AG04450 (cell line): ENCODE results near the gene TCN2. TPM values are rescaled to one million over a fixed set of nuclear protein-coding genes. Genes with fewer than 3 reads are reported as not detected.
"Not testable (repeated sequence)": the region's sequence is repeated elsewhere in the genome, so short reads cannot be mapped to it uniquely, and the experiment has no call there.

Source experiments
- CTCF ChIA-PET: fragments of 300-600, 350-600 bp; formaldehyde crosslinking; extraction: SDS; loops from one replicate; lab custom pipeline; 2022; ENCODE audit warnings: antibody characterized with exemption, inconsistent platforms; lab: Charles Lee
- POLR2A ChIA-PET: fragments of 350-600 bp; formaldehyde crosslinking; extraction: SDS; loops from one replicate; lab custom pipeline; 2021; ENCODE audit warnings: antibody characterized with exemption, inconsistent platforms; lab: Yijun Ruan, JAX
- DNase-seq: peaks from one replicate; pipeline ENCODE4 v3.0.0-alpha.2; 2011; ENCODE audit warnings: low read depth, low spot score
- H3K27ac ChIP-seq: one replicate; pipeline ENCODE4 v1.5.1; 2012; ENCODE audit warnings: low read depth, low read length, control low read depth
- H3K27me3 ChIP-seq: one replicate; pipeline ENCODE4 v1.6.0; 2012; ENCODE audit warnings: low read length; ENCODE audit not compliant: control insufficient read depth, insufficient read depth
- H3K4me3 ChIP-seq: 2 replicates; pipeline ENCODE4 v1.5.1; 2011; ENCODE audit warnings: mild to moderate bottlenecking, low read depth, low read length, control low read depth
- H3K9me3 ChIP-seq: 2 replicates; pipeline ENCODE4 v1.5.1; 2012; ENCODE audit warnings: low read length; ENCODE audit not compliant: control insufficient read depth, insufficient read depth
- CTCF ChIP-seq: IDR thresholded peaks from 2 replicates; pipeline ENCODE4 v1.5.1; 2011; ENCODE audit warnings: low read depth, low read length, control low read depth, inconsistent platforms
- polyA minus RNA-seq: library from RNA; depleted of rRNA, polyadenylated mRNA; stranded (reverse); fragments of >200 nt; gene quantifications from 2 replicates; pipeline ENCODE4 v1.2.3, GENCODE V29; 2011; rRNA and poly(A)+ RNA removed
- polyA plus RNA-seq: library from polyadenylated mRNA; depleted of rRNA; stranded (reverse); fragments of >200 nt; gene quantifications from 2 replicates; pipeline ENCODE4 v1.2.3, GENCODE V29; 2011; rRNA removed

TCN2 gene
- 6.6 and 9.1 TPM in 2 replicates for polyA plus RNA-seq
- 4.3 and 5.0 TPM in 2 replicates for polyA minus RNA-seq

- no peak for DNase-seq
- H3K27ac ChIP-seq, result peak within 1 kb of the TSS; percentile 65
- no peaks in the 10 kb centered on the region for H3K27me3 ChIP-seq
- peak; percentile 12; the same call in 1 of the 2 replicates for TF ChIP-seq CTCF
- peak within 1 kb of the TSS; percentile 61 for H3K4me3 ChIP-seq
- H3K9me3 ChIP-seq, result no peaks in the 10 kb centered on the region
- POLR2A ChIA-PET, result interaction anchor here (0.5 to 1.0 kb wide), 2 partner anchors 36 to 183 kb away, joined by 6 to 7 read pairs; no protein-coding TSS in a partner anchor
- CTCF ChIA-PET, result interaction anchor here (0.6 to 4.9 kb wide), 11 partner anchors 11 to 1173 kb away, joined by 3 to 42 read pairs (median 3); no protein-coding TSS in a partner anchor
These were observed at the start of gene TCN2 for GRCh38 chr22:30606455-30607299. TCN2 (plus strand) TSS chr22:30607174; CDS start chr22:30607332, 158 bp downstream.

GRCh38 chr22:30557243-30557642, 49.7 kb upstream of the TCN2 start:
- Histone ChIP-seq H3K27ac (no peak overlapping the region), H3K4me3 (no peak overlapping the region), H3K9me3 (peaks cover 4% of the 10 kb centered on the region; the same call in 1 of the 2 replicates), H3K27me3 (peaks cover 13% of the 10 kb centered on the region)
- DNase-seq, result no peak
- no peak for TF ChIP-seq CTCF
- ChIA-PET POLR2A (no interaction called here), CTCF (interaction anchor here (0.8 kb wide), 1 partner anchor 72 kb away, joined by 3 read pairs; no protein-coding TSS in a partner anchor)

GRCh38 chr22:30559889-30560288, 47.1 kb upstream of the TCN2 start:
- Histone ChIP-seq H3K4me3 (no peak overlapping the region), H3K27me3 (peaks cover 8% of the 10 kb centered on the region), H3K27ac (no peak overlapping the region), H3K9me3 (peaks cover 4% of the 10 kb centered on the region; the same call in 1 of the 2 replicates)
- no peak for TF ChIP-seq CTCF
- POLR2A ChIA-PET, result no interaction called here
- no peak for DNase-seq
- CTCF ChIA-PET, result no interaction called here

GRCh38 chr22:30560643-30561202, 46.3 kb upstream of the TCN2 start:
- DNase-seq, CTCF ChIA-PET, H3K27ac ChIP-seq, POLR2A ChIA-PET, H3K9me3 ChIP-seq, H3K4me3 ChIP-seq: not testable (repeated sequence)
- H3K27me3 ChIP-seq, result peaks cover 10% of the 10 kb centered on the region

- no peak for TF ChIP-seq CTCF
- no peak for DNase-seq
- Histone ChIP-seq H3K27ac (no peak overlapping the region), H3K4me3 (no peak overlapping the region), H3K9me3 (no peaks in the 10 kb centered on the region), H3K27me3 (peaks cover 17% of the 10 kb centered on the region)
- POLR2A ChIA-PET, result interaction anchor here (0.6 kb wide), 1 partner anchor 72 kb away, joined by 3 read pairs; no protein-coding TSS in a partner anchor
- CTCF ChIA-PET, result no interaction called here
These were observed 45.4 kb upstream of the TCN2 start for GRCh38 chr22:30561402-30562189.
